ENCODE results near the gene SPIRE1.

SPIRE1 gene

DNA sequence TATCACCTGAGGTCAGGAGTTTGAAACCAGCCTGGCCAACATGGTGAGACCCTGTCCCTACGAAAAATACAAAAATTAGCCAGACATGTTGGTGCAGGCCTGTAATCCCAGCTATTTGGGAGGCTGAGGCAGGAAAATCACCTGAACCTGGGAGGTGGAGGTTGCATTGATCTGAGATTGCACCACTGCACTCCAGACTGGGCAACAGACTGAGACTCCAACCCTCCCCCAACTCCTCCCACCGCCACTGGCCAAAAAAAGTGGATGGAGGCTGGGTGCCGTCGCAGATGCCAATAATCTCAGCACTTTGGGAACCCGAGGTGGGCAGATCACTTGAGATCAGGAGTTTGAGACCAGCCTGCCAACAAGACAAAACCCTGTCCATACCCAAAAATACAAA is 10.1 kb upstream of the SPIRE1 start:
- H3K36me3 ChIP-seq (ENCODE audit: insufficient read depth, low read depth, low read length), result peaks cover 10% of the 10 kb centered on the region
- H3K9ac ChIP-seq (ENCODE audit: low read depth, low read length), result no peak overlapping the region
- H3K4me1 ChIP-seq (ENCODE audit: insufficient read depth, low read length), result no peaks in the 10 kb centered on the region
- H3K27ac ChIP-seq (ENCODE audit: low read length), result no peak overlapping the region
- H3K27me3 ChIP-seq (ENCODE audit: insufficient read depth, low read length), result no peaks in the 10 kb centered on the region
- no peak overlapping the region for H3K4me3 ChIP-seq (ENCODE audit: low read length)
- H3K9me3 ChIP-seq (ENCODE audit: insufficient read depth, low read depth, low read length), result no peaks in the 10 kb centered on the region

DNA sequence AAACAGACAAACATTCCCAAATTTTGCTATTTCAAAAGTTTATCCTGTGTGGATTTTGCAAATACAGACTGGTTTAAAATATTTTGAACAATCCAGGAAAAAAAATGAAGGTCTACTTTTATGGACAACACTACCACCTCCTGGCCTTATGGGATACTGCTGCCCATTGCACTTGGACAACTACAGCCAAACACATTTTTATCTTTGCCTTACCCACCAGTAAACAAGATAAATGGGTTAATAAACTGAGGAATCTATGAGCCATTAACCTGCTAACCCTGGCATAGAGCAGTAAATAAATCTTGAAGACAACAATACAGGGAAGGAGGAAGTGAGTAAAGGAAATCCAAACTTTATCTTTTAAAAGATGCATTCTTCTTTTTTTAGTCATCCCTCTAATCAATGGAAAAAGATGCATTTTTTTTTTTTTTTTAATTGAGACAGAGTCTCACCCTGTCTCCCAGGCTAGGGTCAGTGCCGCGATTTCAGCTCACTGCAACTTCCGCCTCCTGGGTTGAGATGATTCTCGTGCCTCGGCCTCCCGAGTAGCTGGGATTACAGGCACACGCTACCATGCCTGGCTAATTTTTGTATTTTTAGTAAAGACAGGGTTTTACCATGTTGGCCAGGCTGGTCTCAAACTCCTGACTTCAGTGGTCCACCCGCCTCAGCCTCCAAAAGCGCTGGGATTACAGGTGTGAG is 2.1 kb upstream of the SPIRE1 start:
- Histone ChIP-seq H3K4me1 (ENCODE audit: insufficient read depth, low read length) (peaks cover 5% of the 10 kb centered on the region; the same call in 1 of the 2 replicates), H3K9ac (ENCODE audit: low read depth, low read length) (no peak overlapping the region), H3K4me3 (ENCODE audit: low read length) (no peak overlapping the region)

DNA sequence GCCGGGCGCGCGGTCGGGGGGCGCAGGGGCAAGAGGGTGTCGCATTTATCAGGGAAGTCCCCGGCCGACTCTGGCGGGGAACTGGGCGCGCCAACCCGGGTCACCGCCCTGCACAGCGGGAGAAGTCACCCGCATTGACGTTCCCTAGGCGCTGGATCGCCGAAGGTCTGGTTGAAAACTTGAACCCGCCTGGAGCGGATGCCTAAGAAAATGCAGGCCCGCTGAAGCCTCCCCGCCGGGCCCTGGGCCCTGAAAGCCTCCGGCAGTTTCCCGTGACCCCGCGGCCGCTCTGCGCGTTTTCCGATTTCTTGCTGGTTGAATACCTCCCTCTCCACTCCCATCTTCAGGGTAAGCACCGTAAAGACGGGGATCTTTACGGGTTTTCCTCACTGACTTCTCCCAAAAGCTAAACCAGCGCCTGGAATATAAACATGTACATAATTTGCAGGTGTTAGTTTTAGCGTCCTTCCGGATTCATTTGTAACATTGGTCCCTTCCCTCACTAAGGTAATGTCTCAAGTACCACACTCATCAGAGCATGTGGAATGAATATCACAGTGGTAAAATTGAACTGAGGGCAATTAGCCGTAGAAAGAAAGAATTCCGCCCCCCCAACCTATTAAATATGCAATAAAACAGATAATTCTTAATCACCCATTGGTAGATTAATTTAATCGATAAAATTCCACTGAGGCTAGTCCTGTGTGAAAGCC is 675 bp upstream of the SPIRE1 start:
- H3K36me3 ChIP-seq (ENCODE audit: insufficient read depth, low read depth, low read length), result peaks cover 7% of the 10 kb centered on the region; the same call in 1 of the 2 replicates
- no peak overlapping the region; the same call in 1 of the 2 replicates for H3K9ac ChIP-seq (ENCODE audit: low read depth, low read length)
- no peaks in the 10 kb centered on the region for H3K9me3 ChIP-seq (ENCODE audit: insufficient read depth, low read depth, low read length)
- peaks cover 27% of the 10 kb centered on the region for H3K27me3 ChIP-seq (ENCODE audit: insufficient read depth, low read length)
- no peak overlapping the region for H3K27ac ChIP-seq (ENCODE audit: low read length)
- peaks cover 5% of the 10 kb centered on the region; the same call in 1 of the 2 replicates for H3K4me1 ChIP-seq (ENCODE audit: insufficient read depth, low read length)
- H3K4me3 ChIP-seq (ENCODE audit: low read length), result peak overlapping the region; percentile 65

More for the DNA sequence above, 2.1 kb upstream of the SPIRE1 start:
- peaks cover 7% of the 10 kb centered on the region; the same call in 1 of the 2 replicates for H3K36me3 ChIP-seq (ENCODE audit: insufficient read depth, low read depth, low read length)
- H3K9me3 ChIP-seq (ENCODE audit: insufficient read depth, low read depth, low read length), result no peaks in the 10 kb centered on the region
- no peak overlapping the region for H3K27ac ChIP-seq (ENCODE audit: low read length)
- peaks cover 27% of the 10 kb centered on the region for H3K27me3 ChIP-seq (ENCODE audit: insufficient read depth, low read length)

DNA sequence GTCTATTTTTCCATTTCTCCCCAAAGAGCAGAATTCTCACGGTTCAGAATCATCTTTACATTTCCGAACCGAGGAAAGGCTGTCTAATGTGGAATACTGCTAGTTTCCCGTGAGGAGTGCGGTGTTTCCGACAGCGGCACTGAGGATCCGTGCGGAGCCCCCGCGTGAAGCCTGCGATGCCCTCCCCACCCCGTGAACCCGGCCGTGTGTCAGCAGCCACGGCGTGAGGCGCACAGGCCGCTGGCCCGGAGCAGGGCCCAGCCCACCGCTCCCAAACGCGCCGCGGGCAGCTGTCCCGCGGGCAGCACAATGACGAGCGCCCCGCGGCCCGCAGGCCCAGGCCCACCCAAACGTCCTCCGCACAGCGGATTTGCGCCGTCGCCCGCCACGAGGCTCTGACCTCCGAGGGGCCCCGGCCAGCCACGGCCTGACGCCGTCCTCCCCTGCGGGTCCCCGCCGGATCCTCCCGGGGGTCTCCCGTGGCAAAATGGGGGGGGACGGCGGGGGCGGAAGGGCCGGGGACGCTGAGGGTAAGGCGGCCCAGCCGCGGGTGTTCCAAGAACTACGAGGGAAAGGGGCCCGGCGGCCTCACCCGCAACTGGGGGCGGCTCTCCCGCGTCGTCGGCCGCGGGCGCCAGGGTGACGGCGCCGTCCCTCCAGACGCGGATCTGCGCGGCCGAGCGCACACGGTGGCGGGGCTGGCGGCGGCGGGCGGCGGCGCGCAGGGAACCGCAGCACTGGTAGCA is 796 bp downstream of the SPIRE1 start:
- Histone ChIP-seq H3K4me1 (ENCODE audit: insufficient read depth, low read length) (peaks cover 13% of the 10 kb centered on the region; the same call in 1 of the 2 replicates), H3K9ac (ENCODE audit: low read depth, low read length) (peak overlapping the region; percentile 52; the same call in 1 of the 2 replicates), H3K27ac (ENCODE audit: low read length) (no peak overlapping the region), H3K9me3 (ENCODE audit: insufficient read depth, low read depth, low read length) (no peaks in the 10 kb centered on the region), H3K4me3 (ENCODE audit: low read length) (peak overlapping the region; percentile 65), H3K36me3 (ENCODE audit: insufficient read depth, low read depth, low read length) (peaks cover 7% of the 10 kb centered on the region; the same call in 1 of the 2 replicates), H3K27me3 (ENCODE audit: insufficient read depth, low read length) (peaks cover 27% of the 10 kb centered on the region)

DNA sequence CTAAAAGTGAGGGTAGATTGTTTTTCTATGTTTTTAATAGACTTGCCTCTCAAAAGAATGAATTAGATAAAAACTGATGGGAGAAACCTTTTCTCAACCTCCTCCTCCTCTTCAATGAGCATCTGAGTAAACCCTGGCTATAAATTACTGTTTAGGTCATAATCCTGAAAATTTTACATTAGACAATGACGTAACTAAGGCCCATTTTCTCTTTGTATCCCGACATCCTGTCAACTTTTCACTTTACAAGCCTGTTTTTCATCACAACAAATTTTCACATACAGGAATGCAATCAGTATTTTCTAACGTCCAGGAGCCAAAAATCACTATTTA is 1.3 kb downstream of the SPIRE1 start:
- Histone ChIP-seq H3K9me3 (ENCODE audit: insufficient read depth, low read depth, low read length) (no peaks in the 10 kb centered on the region), H3K4me1 (ENCODE audit: insufficient read depth, low read length) (peaks cover 18% of the 10 kb centered on the region; the same call in 1 of the 2 replicates), H3K36me3 (ENCODE audit: insufficient read depth, low read depth, low read length) (0 out of 2 replicates have a peak, but pooled peaks cover 3% of the 10 kb centered on the region), H3K27ac (ENCODE audit: low read length) (no peak overlapping the region), H3K27me3 (ENCODE audit: insufficient read depth, low read length) (peaks cover 27% of the 10 kb centered on the region), H3K9ac (ENCODE audit: low read depth, low read length) (peak overlapping the region; percentile 52; the same call in 1 of the 2 replicates), H3K4me3 (ENCODE audit: low read length) (peak overlapping the region; percentile 65)

DNA sequence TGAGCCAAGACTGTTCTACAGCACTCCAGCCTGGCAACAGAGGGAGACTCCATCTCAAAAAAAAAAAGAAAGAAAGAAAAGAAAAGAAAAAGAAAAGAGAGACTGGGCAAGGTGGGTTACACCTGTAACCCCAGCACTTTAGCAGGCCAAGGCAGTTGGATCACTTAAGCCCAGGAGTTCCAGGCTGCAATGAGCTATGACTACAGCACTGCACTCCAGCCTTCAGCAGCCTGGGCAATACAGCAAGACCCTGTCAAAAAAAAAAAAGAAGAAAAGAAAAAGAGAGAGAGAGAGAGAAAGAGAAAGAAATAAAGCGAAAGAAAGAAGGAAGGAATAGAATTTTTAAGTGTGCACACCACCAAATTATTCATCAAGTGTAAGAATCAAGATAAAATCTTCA is 2.9 kb downstream of the SPIRE1 start:
- Histone ChIP-seq H3K4me1 (ENCODE audit: insufficient read depth, low read length) (peaks cover 18% of the 10 kb centered on the region; the same call in 1 of the 2 replicates), H3K9me3 (ENCODE audit: insufficient read depth, low read depth, low read length) (no peaks in the 10 kb centered on the region), H3K27me3 (ENCODE audit: insufficient read depth, low read length) (peaks cover 27% of the 10 kb centered on the region), H3K36me3 (ENCODE audit: insufficient read depth, low read depth, low read length) (no peaks in the 10 kb centered on the region), H3K27ac (ENCODE audit: low read length) (no peak overlapping the region), H3K9ac (ENCODE audit: low read depth, low read length) (no peak overlapping the region), H3K4me3 (ENCODE audit: low read length) (no peak overlapping the region)

DNA sequence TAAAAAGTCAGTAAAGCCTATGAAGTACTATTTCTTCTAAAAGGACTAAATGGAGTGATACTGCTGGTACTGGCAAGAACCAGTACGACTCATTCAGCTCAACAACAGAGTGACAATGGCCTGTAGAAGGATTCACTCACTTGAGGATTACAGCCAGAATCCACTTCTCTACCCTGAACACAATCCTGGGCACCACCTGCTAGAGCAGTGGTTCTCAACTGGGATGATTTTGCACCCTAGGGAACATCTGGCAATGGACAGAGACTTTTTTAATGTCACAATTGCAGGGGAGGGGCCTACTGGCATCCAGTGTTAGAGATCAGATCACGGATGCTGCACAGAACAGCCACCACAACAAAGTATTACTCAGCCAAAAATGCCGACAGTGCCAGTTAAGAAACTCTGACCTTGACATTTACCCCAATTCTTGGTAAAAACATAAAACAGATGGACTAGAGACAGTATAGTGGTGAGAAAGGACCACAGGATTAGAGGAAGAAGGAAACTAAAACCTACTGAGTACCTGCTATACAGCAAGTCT is 5.0 kb downstream of the SPIRE1 start:
- H3K27me3 ChIP-seq (ENCODE audit: insufficient read depth, low read length), result peaks cover 18% of the 10 kb centered on the region
- H3K27ac ChIP-seq (ENCODE audit: low read length), result no peak overlapping the region
- H3K4me1 ChIP-seq (ENCODE audit: insufficient read depth, low read length), result peaks cover 17% of the 10 kb centered on the region
- no peaks in the 10 kb centered on the region for H3K9me3 ChIP-seq (ENCODE audit: insufficient read depth, low read depth, low read length)
- H3K4me3 ChIP-seq (ENCODE audit: low read length), result no peak overlapping the region
- H3K36me3 ChIP-seq (ENCODE audit: insufficient read depth, low read depth, low read length), result no peaks in the 10 kb centered on the region
- no peak overlapping the region; the same call in 1 of the 2 replicates for H3K9ac ChIP-seq (ENCODE audit: low read depth, low read length)

DNA sequence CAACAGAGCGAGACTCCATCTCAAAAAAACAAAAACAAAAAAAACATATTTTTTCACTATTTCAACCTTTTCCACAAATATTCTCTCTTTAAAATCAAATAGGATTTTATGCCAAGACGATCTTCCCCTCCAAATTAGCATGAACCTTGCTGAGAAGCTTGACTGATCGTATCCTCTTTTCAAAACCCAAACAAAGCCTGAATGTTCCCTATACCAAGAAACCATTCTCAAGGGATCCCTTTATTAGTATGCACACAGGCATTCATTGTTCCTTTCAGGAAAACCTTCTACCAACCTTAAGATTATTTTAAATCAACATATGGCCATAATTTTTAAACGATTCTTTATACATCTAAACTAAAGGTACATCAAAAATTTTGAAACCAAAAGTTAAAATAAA is 6.3 kb downstream of the SPIRE1 start:
- Histone ChIP-seq H3K4me1 (ENCODE audit: insufficient read depth, low read length) (peaks cover 23% of the 10 kb centered on the region), H3K36me3 (ENCODE audit: insufficient read depth, low read depth, low read length) (no peaks in the 10 kb centered on the region), H3K27ac (ENCODE audit: low read length) (no peak overlapping the region), H3K9ac (ENCODE audit: low read depth, low read length) (peak overlapping the region; percentile 11; the same call in 1 of the 2 replicates), H3K9me3 (ENCODE audit: insufficient read depth, low read depth, low read length) (no peaks in the 10 kb centered on the region), H3K4me3 (ENCODE audit: low read length) (no peak overlapping the region), H3K27me3 (ENCODE audit: insufficient read depth, low read length) (peaks cover 11% of the 10 kb centered on the region)

DNA sequence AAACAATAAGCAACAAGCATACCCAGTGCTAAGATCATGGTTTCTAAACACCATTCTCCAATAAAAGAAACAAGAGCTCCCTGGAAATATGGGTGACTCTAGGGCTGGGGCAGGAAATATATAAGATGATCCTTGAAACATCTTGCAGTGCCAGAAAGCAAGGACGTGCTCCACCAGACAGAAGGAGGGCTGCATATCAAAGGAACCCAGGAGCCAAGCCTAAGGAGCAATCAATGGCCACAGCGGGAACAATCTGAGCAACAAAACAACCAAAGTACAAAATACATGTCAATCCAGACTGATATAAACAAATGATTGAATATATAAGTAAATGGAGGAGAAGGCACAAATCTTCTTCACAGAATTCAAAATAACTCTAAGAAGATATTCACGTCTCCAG is 10.1 kb downstream of the SPIRE1 start:
- no peaks in the 10 kb centered on the region for H3K27me3 ChIP-seq (ENCODE audit: insufficient read depth, low read length)
- no peaks in the 10 kb centered on the region for H3K9me3 ChIP-seq (ENCODE audit: insufficient read depth, low read depth, low read length)
- peaks cover 32% of the 10 kb centered on the region for H3K4me1 ChIP-seq (ENCODE audit: insufficient read depth, low read length)
- no peaks in the 10 kb centered on the region for H3K36me3 ChIP-seq (ENCODE audit: insufficient read depth, low read depth, low read length)
- H3K4me3 ChIP-seq (ENCODE audit: low read length), result no peak overlapping the region; the same call in 1 of the 2 replicates
- no peak overlapping the region for H3K9ac ChIP-seq (ENCODE audit: low read depth, low read length)
- no peak overlapping the region for H3K27ac ChIP-seq (ENCODE audit: low read length)

DNA sequence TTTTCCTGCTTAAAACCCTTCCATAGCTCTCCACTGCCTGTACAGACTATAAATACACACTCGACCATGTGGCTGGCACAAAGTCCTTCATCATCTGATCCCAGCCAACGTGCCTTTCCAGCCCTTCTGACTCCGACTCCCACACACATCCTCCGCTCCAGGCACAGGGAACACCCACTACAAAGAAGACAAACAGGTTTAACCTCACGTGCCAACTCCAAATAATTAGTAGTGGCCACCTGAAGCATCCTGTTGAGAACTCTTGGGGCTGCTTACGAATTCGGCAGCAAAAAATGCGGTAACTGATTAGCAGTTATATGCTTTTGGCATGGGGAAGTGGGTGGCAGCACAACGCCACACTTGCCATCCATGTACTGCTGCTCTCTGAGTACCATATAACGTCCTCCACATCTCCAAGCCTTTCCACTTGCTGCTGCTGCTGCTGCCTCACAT is 12.1 kb downstream of the SPIRE1 start:
- H3K27ac ChIP-seq (ENCODE audit: low read length), result no peak overlapping the region
- H3K4me1 ChIP-seq (ENCODE audit: insufficient read depth, low read length), result peaks cover 20% of the 10 kb centered on the region
- peak overlapping the region; percentile 21; the same call in 1 of the 2 replicates for H3K9ac ChIP-seq (ENCODE audit: low read depth, low read length)
- peak overlapping the region; percentile 13; the same call in 1 of the 2 replicates for H3K4me3 ChIP-seq (ENCODE audit: low read length)
- no peaks in the 10 kb centered on the region for H3K36me3 ChIP-seq (ENCODE audit: insufficient read depth, low read depth, low read length)
- H3K27me3 ChIP-seq (ENCODE audit: insufficient read depth, low read length), result no peaks in the 10 kb centered on the region
- no peaks in the 10 kb centered on the region for H3K9me3 ChIP-seq (ENCODE audit: insufficient read depth, low read depth, low read length)

DNA sequence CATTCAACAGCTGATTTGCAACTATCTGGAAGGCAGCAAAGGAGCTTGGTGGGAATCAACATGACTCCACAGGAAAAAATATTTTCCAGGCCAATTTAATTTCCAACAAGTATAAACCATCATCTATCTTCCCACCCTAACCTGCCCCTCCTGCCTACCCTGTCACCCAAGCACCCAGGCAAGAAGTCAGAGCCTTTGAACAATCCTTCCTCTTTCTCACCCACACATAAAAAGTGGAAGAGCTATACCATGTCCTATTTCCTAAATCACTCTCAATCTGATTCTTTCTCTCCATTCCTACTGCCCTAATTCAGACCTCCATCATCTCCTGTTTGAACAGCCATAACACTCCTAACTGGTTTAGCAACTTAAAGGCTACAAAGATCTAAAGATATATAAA is 12.7 kb downstream of the SPIRE1 start:
- H3K27me3 ChIP-seq (ENCODE audit: insufficient read depth, low read length), result no peaks in the 10 kb centered on the region
- no peak overlapping the region for H3K27ac ChIP-seq (ENCODE audit: low read length)
- H3K9ac ChIP-seq (ENCODE audit: low read depth, low read length), result peak overlapping the region; percentile 21
- peak overlapping the region; percentile 13; the same call in 1 of the 2 replicates for H3K4me3 ChIP-seq (ENCODE audit: low read length)
- no peaks in the 10 kb centered on the region for H3K9me3 ChIP-seq (ENCODE audit: insufficient read depth, low read depth, low read length)
- H3K4me1 ChIP-seq (ENCODE audit: insufficient read depth, low read length), result peaks cover 20% of the 10 kb centered on the region
- H3K36me3 ChIP-seq (ENCODE audit: insufficient read depth, low read depth, low read length), result no peaks in the 10 kb centered on the region

All from iPS-20b (cell line).